ENCODE results near the gene ZNF836.

The ZNF836 gene

DNA sequence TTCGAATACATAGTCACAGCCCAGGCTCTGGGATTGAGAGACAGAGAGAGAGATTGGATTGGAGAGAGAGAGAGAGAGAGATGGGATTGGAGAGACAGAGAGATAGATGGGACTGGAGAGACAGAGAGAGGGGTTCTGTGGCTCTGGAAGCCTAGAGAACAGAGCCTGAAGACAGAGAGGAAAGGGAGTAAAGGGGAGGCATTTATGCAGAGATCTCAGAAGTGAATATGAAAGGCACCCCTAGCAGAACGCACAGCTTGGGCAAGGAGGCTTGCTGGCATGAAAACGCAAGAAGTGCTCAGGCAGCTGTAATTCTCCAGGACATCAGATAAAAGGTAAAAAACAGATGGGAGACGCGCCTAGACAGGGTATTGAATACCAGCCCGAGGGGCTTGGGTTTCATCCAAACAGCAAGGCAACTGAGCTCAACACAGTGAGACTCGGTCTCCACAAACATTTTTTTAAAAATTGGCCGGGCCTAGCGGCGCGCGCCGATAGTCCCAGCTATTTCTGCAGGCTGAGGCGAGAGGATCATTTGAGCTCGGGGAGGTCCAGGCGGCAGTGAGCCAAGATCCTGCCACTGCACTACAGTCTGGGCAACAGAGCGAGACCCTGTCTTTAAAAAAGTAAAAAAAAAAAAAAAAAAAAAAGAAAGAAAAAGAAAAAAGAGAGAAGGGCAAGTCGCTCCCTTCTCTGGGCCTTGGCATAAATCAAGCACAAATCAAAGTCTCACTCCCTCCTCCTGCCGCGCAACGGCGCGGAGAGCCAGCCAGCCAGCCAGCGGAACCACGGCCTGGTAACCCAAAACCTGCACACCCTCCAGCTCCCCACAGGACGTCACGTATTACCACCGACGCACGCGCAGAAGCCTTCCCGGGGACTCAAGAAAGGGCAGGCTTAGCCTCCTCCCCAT, 17.7 kb upstream of the ZNF836 start:
- DNase-seq (ENCODE audit: low read depth), result no peak

GRCh38 chr19:52187407-52187806, 16.0 kb upstream of the ZNF836 start:
- DNase-seq (ENCODE audit: low read depth), result no peak

- no peak for DNase-seq (ENCODE audit: low read depth)
Observed at GRCh38 chr19:52176574-52176973, 5.2 kb upstream of the ZNF836 start.

- DNase-seq (ENCODE audit: low read depth), result no peak
Observed at GRCh38 chr19:52172347-52172746, 926 bp upstream of the ZNF836 start.

GRCh38 chr19:52170863-52171320, 529 bp downstream of the ZNF836 start:
- no peak for DNase-seq (ENCODE audit: low read depth)

DNA sequence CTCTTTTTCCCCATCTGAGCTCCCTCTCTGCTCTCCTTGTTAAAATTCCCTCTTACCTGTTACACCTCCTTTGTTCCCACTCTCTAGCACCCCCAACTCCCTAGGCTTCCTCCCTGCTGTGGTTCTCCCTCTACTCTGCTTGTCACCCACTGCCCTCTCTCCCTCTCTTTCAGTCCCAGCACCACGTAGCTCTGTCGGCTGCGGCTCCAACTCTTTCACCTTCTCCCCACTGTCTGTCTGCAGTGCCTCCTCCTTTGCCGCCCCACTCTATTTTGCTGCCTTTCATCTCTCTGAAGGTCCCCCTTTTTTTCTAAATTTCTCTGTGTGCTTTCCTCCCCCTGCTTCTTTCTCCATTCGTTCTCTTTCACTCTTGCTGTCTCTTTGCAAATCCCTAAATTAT, 1.1 kb downstream of the ZNF836 start:
- DNase-seq (ENCODE audit: low read depth), result no peak

DNA sequence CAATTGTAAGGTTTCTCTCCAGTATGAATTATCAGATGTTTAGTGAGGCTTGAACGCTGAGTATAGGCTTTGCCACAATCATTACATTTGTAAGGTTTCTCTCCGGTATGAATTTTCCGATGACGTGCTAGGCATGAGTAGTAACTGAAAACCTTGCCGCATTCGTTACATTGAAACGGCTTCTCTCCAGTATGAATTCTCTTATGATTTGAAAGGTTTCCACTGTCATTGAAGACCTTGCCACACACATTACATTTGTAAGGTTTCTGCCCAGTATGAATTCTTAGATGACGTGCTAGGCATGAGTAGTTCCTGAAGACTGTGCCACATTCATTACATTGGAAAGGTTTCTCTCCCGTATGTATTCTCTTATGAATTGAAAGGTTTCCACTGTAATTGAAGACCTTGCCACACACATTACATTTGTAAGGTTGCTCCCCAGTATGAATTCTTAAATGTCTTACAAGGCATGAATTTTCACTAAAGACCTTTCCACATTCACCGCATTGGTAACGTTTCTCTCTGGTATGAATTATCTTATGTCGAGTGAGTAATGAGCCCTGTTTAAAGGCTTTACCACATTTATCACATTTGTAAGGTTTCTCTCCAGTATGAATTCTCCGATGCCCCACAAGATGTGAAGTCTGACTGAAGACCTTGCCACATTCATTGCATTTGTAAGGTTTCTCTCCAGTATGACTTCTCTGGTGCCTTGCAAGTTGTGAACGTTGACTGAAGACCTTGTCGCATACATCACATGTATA, 15.6 kb downstream of the ZNF836 start:
- DNase-seq (ENCODE audit: low read depth), result no peak

DNA sequence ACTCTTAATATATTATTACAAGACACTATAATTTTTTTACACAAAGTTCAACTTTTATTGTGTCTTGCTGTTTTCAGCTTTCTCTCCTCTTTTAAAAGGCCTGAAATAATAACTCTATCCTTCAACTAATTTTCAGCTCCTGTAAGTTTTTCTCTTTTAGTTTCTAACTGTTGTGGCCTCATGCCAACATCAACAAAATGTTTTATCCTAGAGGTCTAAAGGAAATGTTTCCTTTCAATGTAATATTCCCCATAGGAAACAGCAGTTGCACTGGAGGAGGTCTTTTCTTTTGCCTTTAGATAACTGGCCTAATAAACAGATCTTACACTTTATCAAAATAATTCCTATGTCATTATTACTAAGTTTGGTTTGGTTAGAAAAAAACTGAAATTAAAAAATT, 23.2 kb downstream of the ZNF836 start:
- DNase-seq (ENCODE audit: low read depth), result no peak

GRCh38 chr19:52142001-52142595, 29.3 kb downstream of the ZNF836 start:
- DNase-seq (ENCODE audit: low read depth), result no peak

GRCh38 chr19:52141203-52141602, 30.2 kb downstream of the ZNF836 start:
- no peak for DNase-seq (ENCODE audit: low read depth)

GRCh38 chr19:52140032-52140710, 31.2 kb downstream of the ZNF836 start:
- no peak for DNase-seq (ENCODE audit: low read depth)

GRCh38 chr19:52139252-52140031, 32.0 kb downstream of the ZNF836 start, which contains the start of gene ZNF616:
ZNF616 (minus strand) TSS chr19:52139938; CDS start chr19:52130512, 9,426 bp downstream.
- peak; percentile 95 for DNase-seq (ENCODE audit: low read depth)

- no peak for DNase-seq (ENCODE audit: low read depth)
Observed at GRCh38 chr19:52138983-52139251, 32.5 kb downstream of the ZNF836 start.

DNA sequence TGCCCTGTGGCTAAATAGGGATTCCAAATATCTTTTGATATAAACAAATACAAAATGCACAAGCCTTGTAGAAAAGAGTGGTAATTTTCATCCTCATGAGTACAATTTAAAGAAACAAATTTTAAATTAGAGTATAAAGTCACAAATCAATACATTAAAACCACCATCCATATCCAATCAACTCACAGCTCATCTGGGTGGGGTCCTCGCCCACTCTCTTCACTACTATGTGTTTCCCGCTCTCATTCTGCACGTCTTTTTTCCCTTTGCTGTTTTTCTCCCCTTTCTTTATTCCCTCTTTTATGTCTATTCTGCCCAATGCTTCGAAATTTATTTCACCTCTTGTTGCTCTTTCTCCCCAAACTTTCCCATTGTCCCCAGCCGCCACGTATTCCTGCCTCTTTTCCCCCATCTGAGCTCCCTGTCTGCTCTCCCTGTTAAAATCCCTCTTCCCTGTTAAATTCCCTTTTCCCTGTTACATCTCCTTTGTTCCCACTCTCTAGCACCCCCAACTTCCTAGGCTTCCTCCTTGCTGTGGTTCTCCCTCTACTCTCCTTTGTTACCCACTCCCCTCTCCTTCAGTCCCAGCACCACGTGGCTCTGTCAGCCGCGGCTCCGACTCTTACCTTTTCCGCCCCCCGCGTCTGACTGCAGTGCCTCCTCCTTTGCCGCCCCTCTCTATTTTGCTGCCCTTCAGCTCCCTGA, 33.0 kb downstream of the ZNF836 start:
- peak; percentile 20 for DNase-seq (ENCODE audit: low read depth)

- DNase-seq (ENCODE audit: low read depth), result no peak
Observed at GRCh38 chr19:52120286-52120685, 51.1 kb downstream of the ZNF836 start.

DNA sequence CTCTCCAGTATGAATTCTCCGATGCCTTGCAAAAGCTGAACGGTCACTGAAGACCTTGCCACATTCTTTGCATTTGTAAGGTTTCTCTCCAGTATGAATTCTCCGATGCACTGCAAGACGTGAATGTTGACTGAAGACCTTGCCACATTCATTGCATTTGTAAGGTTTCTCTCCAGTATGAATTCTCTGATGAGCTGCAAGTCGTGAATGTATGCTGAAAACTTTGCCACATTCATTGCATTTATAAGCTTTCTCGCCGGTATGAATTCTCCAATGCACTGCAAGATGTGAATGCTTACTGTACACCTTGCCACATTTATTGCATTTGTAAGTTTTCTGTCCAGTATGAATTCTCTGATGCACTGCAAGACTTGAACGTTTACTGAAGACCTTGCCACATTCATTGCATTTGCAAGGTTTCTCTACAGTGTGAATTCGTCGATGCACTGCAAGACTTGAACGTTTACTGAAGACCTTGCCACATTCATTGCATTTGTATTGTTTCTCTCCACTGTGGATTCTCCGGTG, 55.8 kb downstream of the ZNF836 start:
- DNase-seq (ENCODE audit: low read depth), result no peak

DNA sequence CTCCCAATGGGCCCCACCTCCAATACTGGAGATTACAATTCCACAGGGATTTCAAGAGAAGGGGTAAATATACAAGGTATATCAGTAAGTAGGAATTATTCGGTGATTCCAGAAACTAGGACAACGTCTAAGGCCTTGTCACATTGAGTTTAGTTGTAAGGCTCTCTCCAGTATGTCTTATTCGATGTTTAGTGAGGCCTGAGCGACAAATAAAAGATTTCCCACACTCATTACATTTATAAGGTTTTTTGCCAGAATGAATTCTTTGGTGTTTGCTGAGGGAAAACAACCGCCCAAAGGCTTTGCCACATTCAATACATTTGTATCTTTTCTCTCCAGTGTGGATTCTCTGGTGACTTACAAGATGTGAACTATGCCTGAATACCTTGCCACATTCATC, 56.7 kb downstream of the ZNF836 start:
- DNase-seq (ENCODE audit: low read depth), result no peak

- DNase-seq (ENCODE audit: low read depth), result no peak
Observed at GRCh38 chr19:52112624-52113023, 58.8 kb downstream of the ZNF836 start.

DNA sequence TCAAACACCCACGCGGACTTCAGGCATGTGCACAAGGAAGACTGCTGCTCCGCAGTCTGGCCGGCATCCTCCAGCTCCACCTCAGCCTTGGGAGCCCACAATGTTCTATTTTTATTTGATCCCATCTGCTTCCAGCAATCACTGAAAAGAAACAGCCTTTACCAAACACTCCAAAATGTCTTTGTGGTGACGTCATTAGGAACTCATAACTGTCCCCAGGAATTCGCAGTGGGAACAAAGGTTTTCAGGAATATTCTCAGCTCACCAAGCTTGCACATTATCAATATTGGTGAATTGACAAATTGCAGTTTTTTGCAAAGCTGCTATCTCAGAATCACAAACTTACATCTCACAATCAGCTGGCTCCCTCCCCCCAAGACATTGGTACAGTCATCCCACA, 60.6 kb downstream of the ZNF836 start:
- no peak for DNase-seq (ENCODE audit: low read depth)

All from iris pigment epithelial cell (primary cell).